SK-N-SH (cell line): Measurements from ENCODE around the gene OR4D1. TPM values are rescaled to one million over a fixed set of nuclear protein-coding genes. Genes with fewer than 3 reads are reported as not detected.
A peak's percentile ranks its signal among the peaks of the same experiment; 100 is the strongest.

Source experiments
- CTCF ChIA-PET: fragments of 300-600, 350-600 bp; formaldehyde crosslinking; extraction: SDS; loops from one replicate; lab custom pipeline; 2021; lab: Yijun Ruan, JAX
- POLR2A ChIA-PET: fragments of 350-600 bp; sonication (Branson Sonifier 250); formaldehyde crosslinking; extraction: SDS; loops from one replicate; lab custom pipeline; 2020; ENCODE audit warnings: antibody characterized with exemption, inconsistent platforms; lab: Yijun Ruan, JAX
- DNase-seq: peaks from one replicate; pipeline ENCODE4 v3.0.0; 2012
- H2AFZ ChIP-seq: fragments of 200-600 bp; sonication (generic); 2 replicates; pipeline ENCODE4 v1.8.1; 2016; ENCODE audit warnings: antibody characterized with exemption, mild to moderate bottlenecking, low read depth
- H3F3A ChIP-seq: fragments of 200-600 bp; sonication (generic); replicated peaks from 2 replicates; pipeline ENCODE3; 2016; ENCODE audit warnings: antibody characterized with exemption, mild to moderate bottlenecking; ENCODE audit not compliant: insufficient read depth
- H3K27ac ChIP-seq, 2 experiments: fragments of 200-500 bp in 1 of 2; fragments of 200-600 bp in 1 of 2; sonication (Bioruptor generic) in 1 of 2; sonication (generic), shearing (Covaris generic) in 1 of 2; 2 replicates each; pipeline versions ENCODE4 v1.5.1 to v1.6.1; 2014 to 2016; ENCODE audit warnings: low read depth in 2 of 2, inconsistent platforms in 1 of 2, low read length in 1 of 2, mild to moderate bottlenecking in 1 of 2, mixed read lengths in 1 of 2
- H3K27me3 ChIP-seq: fragments of 200-600 bp; sonication (generic), shearing (Covaris generic); 2 replicates; pipeline ENCODE4 v1.6.1; 2016; ENCODE audit warnings: mixed run types; ENCODE audit not compliant: insufficient read depth
- H3K36me3 ChIP-seq, 2 experiments: fragments of 200-500 bp in 1 of 2; fragments of 200-600 bp in 1 of 2; sonication (Bioruptor generic) in 1 of 2; sonication (generic) in 1 of 2; replicated peaks in 1 of 2; 2 replicates each; pipeline versions ENCODE3 to v1.5.1; 2014 to 2016; ENCODE audit warnings: low read length in 1 of 2, mild to moderate bottlenecking in 1 of 2; ENCODE audit not compliant: insufficient read depth in 2 of 2, control insufficient read depth in 1 of 2
- H3K4me1 ChIP-seq, 2 experiments: fragments of 200-500 bp in 1 of 2; fragments of 200-600 bp in 1 of 2; sonication (Bioruptor generic) in 1 of 2; sonication (generic), shearing (Covaris generic) in 1 of 2; 2 replicates each; pipeline versions ENCODE4 v1.5.1 to v1.6.1; 2014 to 2016; ENCODE audit warnings: low read depth in 1 of 2, low read length in 1 of 2, mixed run types in 1 of 2; ENCODE audit not compliant: insufficient read depth in 2 of 2, control insufficient read depth in 1 of 2
- H3K4me2 ChIP-seq: fragments of 200-600 bp; sonication (generic), shearing (Covaris generic); 2 replicates; pipeline ENCODE4 v1.6.1; 2017; ENCODE audit warnings: mixed run types
- H3K4me3 ChIP-seq, 2 experiments: fragments of 200-500 bp in 1 of 2; fragments of 200-600 bp in 1 of 2; sonication (Bioruptor generic) in 1 of 2; sonication (generic), shearing (Covaris generic) in 1 of 2; 2 replicates each; pipeline versions ENCODE4 v1.5.1 to v1.8.1; 2014 to 2016; ENCODE audit warnings: low read depth in 2 of 2, inconsistent platforms in 1 of 2, low read length in 1 of 2, mild to moderate bottlenecking in 1 of 2, mixed read lengths in 1 of 2, moderate library complexity in 1 of 2
- H3K79me2 ChIP-seq: fragments of 200-600 bp; sonication (generic); 2 replicates; pipeline ENCODE4 v1.8.1; 2017; ENCODE audit warnings: mild to moderate bottlenecking; ENCODE audit not compliant: insufficient read depth
- H3K9ac ChIP-seq: fragments of 200-600 bp; sonication (generic); 2 replicates; pipeline ENCODE4 v1.6.1; 2017; ENCODE audit warnings: mixed run types
- H3K9me2 ChIP-seq: fragments of 200-600 bp; sonication (generic); 2 replicates; pipeline ENCODE4 v1.6.1; 2017; ENCODE audit warnings: mixed run types
- H3K9me3 ChIP-seq: fragments of 200-600 bp; sonication (generic); 2 replicates; pipeline ENCODE4 v1.6.1; 2017; ENCODE audit warnings: mixed run types, mild to moderate bottlenecking, moderate library complexity
- H4K20me1 ChIP-seq: fragments of 200-600 bp; sonication (generic); 2 replicates; pipeline ENCODE4 v1.6.1; 2017; ENCODE audit warnings: mild to moderate bottlenecking, mixed run types; ENCODE audit not compliant: insufficient read depth
- ELF1 ChIP-seq: IDR thresholded peaks from 2 replicates; pipeline ENCODE4 v1.4.0; 2012
- EZH2phosphoT487 ChIP-seq: fragments of 200-600 bp; sonication (generic); IDR thresholded peaks from 2 replicates; pipeline ENCODE4 v1.6.1; 2017; ENCODE audit warnings: low read depth, mixed run types, mild to moderate bottlenecking, antibody characterized with exemption, moderate library complexity, borderline replicate concordance
- GABPA ChIP-seq: IDR thresholded peaks from 2 replicates; pipeline ENCODE4 v1.4.0; 2012; ENCODE audit warnings: low read depth, mild to moderate bottlenecking
- JUND ChIP-seq: IDR thresholded peaks from 2 replicates; pipeline ENCODE4 v1.4.0; 2012
- SMC3 ChIP-seq: IDR thresholded peaks from 2 replicates; pipeline ENCODE4 v1.6.1; 2012; ENCODE audit warnings: low read depth, low read length, improper control_type of control experiment
- WGBS: methylation state at CpG from one replicate; pipeline ENCODE4 v1.1.6; 2017; ENCODE audit warnings: low lambda C conversion rate; 5-methylcytosine and 5-hydroxymethylcytosine counted together
- polyA plus RNA-seq, 3 experiments: library from polyadenylated mRNA; depleted of rRNA; stranded (reverse); fragments of >200 nt; gene quantifications; 2 replicates each; pipeline ENCODE4 v1.2.3, GENCODE V29; 2012
- TF ChIP-seq, protein P1 (sequence below): IDR thresholded peaks from 2 replicates; pipeline ENCODE4 v1.6.1; 2012; ENCODE audit warnings: mild to moderate bottlenecking, low read depth, low read length, moderate library complexity
- TF ChIP-seq, protein P2 (sequence below): IDR thresholded peaks from 2 replicates; pipeline ENCODE4 v1.4.0; 2012; ENCODE audit warnings: low read depth, borderline replicate concordance

Gene OR4D1
- polyA plus RNA-seq, 1 of the 3 experiments (the other 2 are of a cell fraction), result not detected

DNA sequence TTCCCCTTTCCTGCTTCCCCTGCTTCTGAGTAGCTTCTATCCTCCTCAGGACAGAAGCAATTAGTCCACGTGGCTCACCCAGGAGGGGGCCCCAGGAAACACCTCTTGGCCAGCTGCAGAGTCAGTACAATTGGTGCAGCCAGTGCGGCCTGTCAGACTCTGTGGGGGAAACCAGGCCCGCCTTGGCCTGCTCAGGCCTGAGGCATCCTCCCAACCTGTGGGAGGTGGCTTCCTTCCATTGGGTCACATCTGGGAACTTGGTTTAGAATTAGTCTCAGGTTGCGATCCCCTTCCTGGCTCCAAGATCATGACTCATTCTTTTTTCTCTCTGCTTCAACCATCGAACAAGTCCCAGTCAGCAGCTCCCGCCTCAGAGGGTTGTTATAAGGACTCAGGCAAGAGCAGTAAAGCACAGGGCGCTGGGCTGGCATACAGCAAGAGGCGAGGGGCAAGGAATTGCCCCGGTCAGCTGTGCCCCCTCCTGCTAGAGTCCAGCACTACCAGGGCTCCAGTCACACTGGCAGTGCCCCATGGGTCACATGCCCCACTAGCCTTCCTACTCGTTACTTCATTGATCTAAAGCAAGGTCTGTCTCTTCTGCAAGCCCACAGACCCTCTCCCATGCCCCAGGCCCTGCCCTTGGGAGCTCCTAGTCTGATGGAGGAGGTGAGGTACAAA, 36.3 kb downstream of the OR4D1 start:
- WGBS, result 50% methylated on average over 10 of the region's 10 CpGs
- peak; percentile 24 for DNase-seq
- Histone ChIP-seq H3K27ac (no peak overlapping the region), H3K27me3 (peaks cover 20% of the 10 kb centered on the region; the same call in 1 of the 2 replicates), H3K79me2 (no peaks in the 10 kb centered on the region), H3K4me2 (no peak overlapping the region), H2AFZ (no peak overlapping the region), H4K20me1 (no peaks in the 10 kb centered on the region), H3K4me1 (no peaks in the 10 kb centered on the region), H3K9me2 (no peaks in the 10 kb centered on the region), H3K36me3 (no peaks in the 10 kb centered on the region), H3F3A (no peaks in the 10 kb centered on the region), H3K4me3 (no peak overlapping the region), H3K9me3 (no peaks in the 10 kb centered on the region), H3K9ac (no peak overlapping the region)
- TF ChIP-seq ELF1 (no peak), JUND (peak; percentile 42)
- CTCF ChIA-PET, result interaction anchor here (0.9 to 1.2 kb wide), 3 partner anchors 17 to 35 kb away, joined by 3 read pairs; partner anchors contain the start of gene MKS1
- POLR2A ChIA-PET, result no interaction called here

DNA sequence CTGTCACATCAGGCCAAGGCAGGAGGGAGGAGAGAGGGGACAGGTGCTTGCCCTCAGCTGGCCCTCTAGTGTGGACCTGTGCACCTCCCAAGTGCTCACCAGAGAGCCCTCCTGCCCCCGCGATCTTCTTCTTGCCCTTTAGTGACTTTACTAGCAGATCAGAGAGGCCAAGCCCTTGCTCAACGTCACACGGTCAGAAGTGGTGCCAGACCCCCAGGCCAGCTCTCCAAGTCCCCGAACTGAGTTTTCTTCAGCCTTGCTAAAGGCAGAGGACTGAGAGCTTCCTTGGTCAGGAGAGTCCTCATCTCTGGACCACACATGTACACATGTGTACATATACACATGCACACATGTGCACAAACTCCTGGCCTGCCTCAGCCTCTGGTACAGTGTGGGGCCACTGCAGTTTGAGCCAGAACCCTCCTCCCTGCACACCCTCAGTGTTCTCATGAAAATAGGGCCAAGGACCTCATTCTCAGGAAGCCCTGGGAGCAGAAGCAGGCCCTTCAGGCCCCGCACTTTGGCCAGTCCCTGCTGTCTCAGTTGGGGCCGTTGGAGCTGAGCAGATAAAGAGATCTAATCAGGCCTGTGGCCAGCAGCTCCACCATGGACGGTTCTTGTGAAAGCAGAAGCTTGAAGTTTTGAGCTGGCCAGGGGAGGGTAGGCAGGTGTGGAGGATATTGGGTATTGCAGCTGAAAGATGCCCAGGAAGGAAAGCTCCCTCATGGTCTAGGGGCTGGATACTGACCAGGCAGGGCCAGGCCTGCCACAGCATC, 37.0 kb downstream of the OR4D1 start:
- H3F3A ChIP-seq, result no peaks in the 10 kb centered on the region
- POLR2A ChIA-PET, result no interaction called here
- H2AFZ ChIP-seq, result no peak overlapping the region
- H3K79me2 ChIP-seq, result no peaks in the 10 kb centered on the region
- WGBS, result 61% methylated on average over 8 of the region's 8 CpGs
- no peaks in the 10 kb centered on the region for H3K9me3 ChIP-seq
- no peaks in the 10 kb centered on the region for H4K20me1 ChIP-seq
- CTCF ChIA-PET, result interaction anchor here (0.6 to 1.5 kb wide), 5 partner anchors 9 to 28 kb away, joined by 3 to 4 read pairs (median 3); no protein-coding TSS in a partner anchor
- no peak overlapping the region for H3K27ac ChIP-seq
- H3K4me3 ChIP-seq, result no peak overlapping the region
- no peaks in the 10 kb centered on the region for H3K9me2 ChIP-seq
- H3K4me2 ChIP-seq, result no peak overlapping the region
- no peaks in the 10 kb centered on the region; a peak in 1 of 4 replicates for H3K4me1 ChIP-seq
- TF ChIP-seq EZH2phosphoT487 (no peak), JUND (no peak), GABPA (no peak), SMC3 (no peak)
- TF ChIP-seq, protein P1, sequence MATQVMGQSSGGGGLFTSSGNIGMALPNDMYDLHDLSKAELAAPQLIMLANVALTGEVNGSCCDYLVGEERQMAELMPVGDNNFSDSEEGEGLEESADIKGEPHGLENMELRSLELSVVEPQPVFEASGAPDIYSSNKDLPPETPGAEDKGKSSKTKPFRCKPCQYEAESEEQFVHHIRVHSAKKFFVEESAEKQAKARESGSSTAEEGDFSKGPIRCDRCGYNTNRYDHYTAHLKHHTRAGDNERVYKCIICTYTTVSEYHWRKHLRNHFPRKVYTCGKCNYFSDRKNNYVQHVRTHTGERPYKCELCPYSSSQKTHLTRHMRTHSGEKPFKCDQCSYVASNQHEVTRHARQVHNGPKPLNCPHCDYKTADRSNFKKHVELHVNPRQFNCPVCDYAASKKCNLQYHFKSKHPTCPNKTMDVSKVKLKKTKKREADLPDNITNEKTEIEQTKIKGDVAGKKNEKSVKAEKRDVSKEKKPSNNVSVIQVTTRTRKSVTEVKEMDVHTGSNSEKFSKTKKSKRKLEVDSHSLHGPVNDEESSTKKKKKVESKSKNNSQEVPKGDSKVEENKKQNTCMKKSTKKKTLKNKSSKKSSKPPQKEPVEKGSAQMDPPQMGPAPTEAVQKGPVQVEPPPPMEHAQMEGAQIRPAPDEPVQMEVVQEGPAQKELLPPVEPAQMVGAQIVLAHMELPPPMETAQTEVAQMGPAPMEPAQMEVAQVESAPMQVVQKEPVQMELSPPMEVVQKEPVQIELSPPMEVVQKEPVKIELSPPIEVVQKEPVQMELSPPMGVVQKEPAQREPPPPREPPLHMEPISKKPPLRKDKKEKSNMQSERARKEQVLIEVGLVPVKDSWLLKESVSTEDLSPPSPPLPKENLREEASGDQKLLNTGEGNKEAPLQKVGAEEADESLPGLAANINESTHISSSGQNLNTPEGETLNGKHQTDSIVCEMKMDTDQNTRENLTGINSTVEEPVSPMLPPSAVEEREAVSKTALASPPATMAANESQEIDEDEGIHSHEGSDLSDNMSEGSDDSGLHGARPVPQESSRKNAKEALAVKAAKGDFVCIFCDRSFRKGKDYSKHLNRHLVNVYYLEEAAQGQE, result no peak
- TF ChIP-seq, protein P2, sequence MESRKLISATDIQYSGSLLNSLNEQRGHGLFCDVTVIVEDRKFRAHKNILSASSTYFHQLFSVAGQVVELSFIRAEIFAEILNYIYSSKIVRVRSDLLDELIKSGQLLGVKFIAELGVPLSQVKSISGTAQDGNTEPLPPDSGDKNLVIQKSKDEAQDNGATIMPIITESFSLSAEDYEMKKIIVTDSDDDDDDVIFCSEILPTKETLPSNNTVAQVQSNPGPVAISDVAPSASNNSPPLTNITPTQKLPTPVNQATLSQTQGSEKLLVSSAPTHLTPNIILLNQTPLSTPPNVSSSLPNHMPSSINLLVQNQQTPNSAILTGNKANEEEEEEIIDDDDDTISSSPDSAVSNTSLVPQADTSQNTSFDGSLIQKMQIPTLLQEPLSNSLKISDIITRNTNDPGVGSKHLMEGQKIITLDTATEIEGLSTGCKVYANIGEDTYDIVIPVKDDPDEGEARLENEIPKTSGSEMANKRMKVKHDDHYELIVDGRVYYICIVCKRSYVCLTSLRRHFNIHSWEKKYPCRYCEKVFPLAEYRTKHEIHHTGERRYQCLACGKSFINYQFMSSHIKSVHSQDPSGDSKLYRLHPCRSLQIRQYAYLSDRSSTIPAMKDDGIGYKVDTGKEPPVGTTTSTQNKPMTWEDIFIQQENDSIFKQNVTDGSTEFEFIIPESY, result no peak
- DNase-seq, result peak; percentile 17
- H3K9ac ChIP-seq, result no peak overlapping the region
- H3K27me3 ChIP-seq, result peaks cover 20% of the 10 kb centered on the region; the same call in 1 of the 2 replicates
- no peaks in the 10 kb centered on the region for H3K36me3 ChIP-seq
